Calu3 (cell line): Measurements from ENCODE around the gene PDIA5. TPM values are rescaled to one million over a fixed set of nuclear protein-coding genes. Genes with fewer than 3 reads are reported as not detected.

Experiments used
- BruUV-seq: library from RNA; stranded (reverse); fragments of 400-500 nt; replicated peaks from 2 replicates; lab custom pipeline; 2021; lab: Mats Ljungman, UMichigan
- CTCF ChIA-PET: fragments of 300-600 bp; sonication (Branson Sonifier 250); formaldehyde crosslinking; loops from one replicate; lab custom pipeline; 2022; ENCODE audit warnings: antibody characterized with exemption; lab: Charles Lee
- DNase-seq: peaks from one replicate; pipeline ENCODE4 v3.0.0; 2022
- H3K27ac Mint-ChIP-seq: one replicate; pipeline ENCODE4 v1.8.0; 2022; ENCODE audit warnings: mixed read lengths; ENCODE audit not compliant: unreplicated experiment
- H3K27me3 Mint-ChIP-seq: one replicate; pipeline ENCODE4 v1.8.0; 2022; ENCODE audit warnings: mixed read lengths; ENCODE audit not compliant: unreplicated experiment
- H3K36me3 Mint-ChIP-seq: one replicate; pipeline ENCODE4 v1.8.0; 2022; ENCODE audit warnings: mild to moderate bottlenecking, moderate library complexity, mixed read lengths; ENCODE audit not compliant: insufficient read depth, unreplicated experiment
- H3K4me1 Mint-ChIP-seq: one replicate; pipeline ENCODE4 v1.8.0; 2022; ENCODE audit warnings: mild to moderate bottlenecking, low read depth, mixed read lengths; ENCODE audit not compliant: unreplicated experiment
- H3K4me3 Mint-ChIP-seq: one replicate; pipeline ENCODE4 v1.8.0; 2022; ENCODE audit warnings: mild to moderate bottlenecking, low read depth, moderate library complexity, mixed read lengths; ENCODE audit not compliant: unreplicated experiment
- H3K9me3 Mint-ChIP-seq: one replicate; pipeline ENCODE4 v1.8.0; 2022; ENCODE audit warnings: low read depth, mixed read lengths; ENCODE audit not compliant: unreplicated experiment
- CTCF ChIP-seq: fragments of 200-600 bp; IDR thresholded peaks from one replicate; pipeline ENCODE4 v1.8.0; 2022; ENCODE audit warnings: antibody characterized with exemption; ENCODE audit not compliant: unreplicated experiment
- intact Hi-C: fragments of 100-400 bp; cut with micrococcal nuclease; formaldehyde crosslinking; loops from one replicate; pipeline ENCODE4 v1.10.0; 2022; ENCODE audit not compliant: unreplicated experiment
- total RNA-seq: library from RNA; stranded (reverse); gene quantifications from 2 replicates; pipeline ENCODE4 v1.2.3, GENCODE V29; 2022

PDIA5 gene
- total RNA-seq, 1 experiment from 2014 or later: 31.6 TPM

- Mint-ChIP-seq H3K9me3 (no peaks in the 10 kb centered on the region), H3K4me1 (peaks cover 9% of the 10 kb centered on the region)
- no TSS peak for BruUV-seq
These were observed 40.9 kb upstream of the PDIA5 start for GRCh38 chr3:123025642-123026521.

GRCh38 chr3:123026565-123027291 lies 40.1 kb upstream of the PDIA5 start:
- peak; percentile 9 for DNase-seq
- intact Hi-C loops: loop anchor here (5.0 kb wide), 1 partner anchor 169 kb away; no protein-coding TSS in a partner anchor
- no peak overlapping the region for H3K27ac Mint-ChIP-seq
- H3K36me3 Mint-ChIP-seq: no peaks in the 10 kb centered on the region
- no TSS peak for BruUV-seq
- H3K9me3 Mint-ChIP-seq: no peaks in the 10 kb centered on the region
- peak overlapping the region; percentile 69 for H3K4me3 Mint-ChIP-seq
- CTCF ChIA-PET: interaction anchor here (0.6 to 2.3 kb wide), 4 partner anchors 74 to 591 kb away, joined by 3 to 9 read pairs (median 4); no protein-coding TSS in a partner anchor
- peaks cover 9% of the 10 kb centered on the region for H3K4me1 Mint-ChIP-seq
- no peak for TF ChIP-seq CTCF
- peaks cover 55% of the 10 kb centered on the region for H3K27me3 Mint-ChIP-seq

More at GRCh38 chr3:123025642-123026521, 40.9 kb upstream of the PDIA5 start:
- no peak overlapping the region for H3K27ac Mint-ChIP-seq
- TF ChIP-seq CTCF: no peak
- intact Hi-C loops: loop anchor here (5.0 kb wide), 1 partner anchor 169 kb away; no protein-coding TSS in a partner anchor
- CTCF ChIA-PET: interaction anchor here (1.0 kb wide), 1 partner anchor 11 kb away, joined by 4 read pairs; no protein-coding TSS in a partner anchor
- peaks cover 64% of the 10 kb centered on the region for H3K27me3 Mint-ChIP-seq
- no peaks in the 10 kb centered on the region for H3K36me3 Mint-ChIP-seq
- DNase-seq: peak; percentile 3
- peak overlapping the region; percentile 69 for H3K4me3 Mint-ChIP-seq

- Mint-ChIP-seq H3K27me3 (peaks cover 47% of the 10 kb centered on the region), H3K4me1 (peaks cover 9% of the 10 kb centered on the region), H3K4me3 (peak within 1 kb of the TSS; percentile 69), H3K9me3 (no peaks in the 10 kb centered on the region), H3K36me3 (no peaks in the 10 kb centered on the region), H3K27ac (no peak within 1 kb of the TSS)
- peak; percentile 43 for DNase-seq
- CTCF ChIA-PET: interaction anchor here (0.6 to 2.3 kb wide), 11 partner anchors 10 to 590 kb away, joined by 3 to 9 read pairs (median 4); no protein-coding TSS in a partner anchor
- TF ChIP-seq CTCF: peak; percentile 48
- no TSS peak for BruUV-seq
- intact Hi-C loops: loop anchor here (1.0 to 5.0 kb wide), 3 partner anchors 84 to 272 kb away; no protein-coding TSS in a partner anchor
These were observed 39.3 kb upstream of the PDIA5 start, which contains the start of gene SEMA5B for GRCh38 chr3:123027292-123028232. Gene SEMA5B (minus strand): TSS chr3:123027763. CDS start chr3:122961263, 66,500 bp downstream.
